Stimulated activated CD8-positive, alpha-beta memory T cell treated with anti-CD3 and anti-CD28 coated beads, Interleukin-15, amount 100 ng/mL, for 1 hour (primary cell): ENCODE results near the gene ANXA5.
"Not testable (repeated sequence)": the region's sequence is repeated elsewhere in the genome, so short reads cannot be mapped to it uniquely, and the experiment has no call there.

Experiments
- DNase-seq: peaks from one replicate; pipeline ENCODE4 v3.0.0-alpha.2; 2020; ENCODE audit warnings: low read depth

Gene ANXA5

DNA sequence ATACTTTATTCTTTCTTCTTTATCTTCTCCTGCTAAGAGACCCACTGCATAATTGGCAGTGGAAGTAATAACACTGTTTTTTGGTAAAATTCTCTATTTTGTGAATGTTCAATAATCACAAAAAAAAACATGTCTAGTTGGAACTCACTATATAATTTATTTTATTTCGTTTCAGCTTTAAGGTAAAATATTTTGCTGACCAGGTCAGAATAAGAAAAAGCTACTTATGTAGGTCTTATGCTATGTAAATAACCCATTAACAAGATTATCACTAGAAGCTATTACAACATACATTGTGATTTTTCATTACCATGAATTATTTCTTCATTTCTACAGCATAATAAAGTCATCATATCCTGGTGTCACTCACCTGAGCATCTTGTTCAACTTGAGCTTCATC, 19.3 kb downstream of the ANXA5 start:
- DNase-seq, result no peak

DNA sequence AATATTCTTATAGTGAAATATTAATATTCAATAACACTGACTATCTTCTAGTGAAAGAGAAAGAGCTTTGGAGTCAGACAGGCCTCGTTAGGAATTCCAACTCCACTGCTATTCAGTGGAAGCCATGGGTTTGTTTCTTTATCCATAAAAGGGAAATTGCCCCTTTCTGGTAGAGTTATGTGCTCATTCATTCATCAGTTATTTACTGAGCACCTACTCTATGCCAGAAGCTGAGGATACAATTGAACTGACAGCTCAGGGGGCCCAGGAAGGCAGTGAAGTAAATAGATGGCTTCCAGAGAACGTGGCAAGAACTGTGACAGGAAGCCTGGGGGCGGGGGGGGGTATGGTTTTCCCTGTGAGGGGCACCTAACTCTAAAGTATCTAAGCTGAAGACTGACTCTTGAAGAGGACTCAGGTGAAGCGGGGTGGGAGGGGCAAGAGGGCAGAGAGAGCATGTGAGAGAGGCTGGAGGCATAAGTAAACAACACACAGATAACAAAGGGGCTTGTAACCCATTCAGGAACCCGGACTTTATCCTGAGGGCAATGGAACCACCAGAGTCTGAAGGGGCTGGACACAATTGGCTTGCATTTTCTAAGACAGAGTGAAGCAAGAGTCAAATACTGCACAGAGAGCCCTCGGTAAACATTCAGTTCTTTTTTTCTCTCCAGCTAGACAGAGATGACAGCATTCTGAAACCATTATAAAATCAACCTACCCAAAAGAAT, 20.3 kb downstream of the ANXA5 start:
- no peak for DNase-seq

DNA sequence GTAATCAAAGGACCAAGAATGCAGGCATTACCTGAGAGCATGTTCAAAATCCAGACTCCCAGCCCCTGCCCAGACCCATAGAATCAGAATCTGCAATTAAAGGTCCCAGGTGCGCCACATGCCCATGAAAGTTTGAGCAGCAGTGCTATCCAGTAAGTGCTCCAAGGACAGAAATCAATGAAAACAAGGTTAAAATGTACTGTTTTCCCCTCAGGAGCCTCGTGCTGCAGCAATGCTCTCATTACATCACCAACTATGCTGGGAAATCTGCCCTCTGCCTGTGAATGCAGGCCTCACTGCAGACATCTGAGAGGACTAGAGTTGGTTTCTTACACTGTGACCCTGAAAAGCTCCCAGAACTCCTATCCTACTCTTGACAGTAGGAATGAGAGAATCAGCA, 21.1 kb downstream of the ANXA5 start:
- DNase-seq, result no peak

DNA sequence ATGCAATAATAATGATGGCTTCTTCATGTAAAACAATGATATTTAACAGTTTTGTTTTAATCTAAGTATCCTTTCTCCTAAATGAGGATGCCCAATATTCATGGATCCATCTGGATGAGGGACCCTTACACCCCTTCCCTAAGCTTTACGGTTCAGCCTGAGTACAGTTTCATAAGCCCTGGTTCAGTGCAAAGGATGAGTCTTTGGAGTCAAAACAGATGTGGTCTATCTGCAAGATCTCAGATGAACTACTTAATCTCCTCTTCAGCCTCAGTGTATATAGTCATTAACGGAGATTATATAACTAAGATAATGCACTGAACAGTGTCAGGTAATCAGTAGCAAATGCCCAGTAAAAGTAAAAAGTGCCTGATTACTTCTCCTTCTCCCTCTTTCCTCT, 22.1 kb downstream of the ANXA5 start:
- no peak for DNase-seq

DNA sequence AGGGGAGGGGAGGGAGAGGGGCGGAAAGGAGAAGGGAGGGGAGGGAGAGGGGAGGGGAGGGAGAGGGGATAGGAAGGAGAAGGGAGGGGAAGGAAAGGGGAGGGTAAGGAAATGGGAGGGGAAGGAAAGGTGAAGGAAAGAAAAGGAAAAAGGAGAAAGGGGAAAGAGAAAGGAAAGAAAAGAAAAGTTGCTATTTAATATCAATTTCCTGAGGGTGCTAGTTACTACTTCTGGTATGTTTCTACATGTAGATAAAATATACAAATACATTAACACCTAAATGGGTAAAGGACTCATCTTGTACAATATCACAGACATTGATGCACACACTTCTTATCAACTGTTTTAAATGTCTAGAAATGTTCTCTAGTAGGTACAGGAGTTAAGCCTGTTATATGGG, 22.6 kb downstream of the ANXA5 start:
- DNase-seq, result no peak

DNA sequence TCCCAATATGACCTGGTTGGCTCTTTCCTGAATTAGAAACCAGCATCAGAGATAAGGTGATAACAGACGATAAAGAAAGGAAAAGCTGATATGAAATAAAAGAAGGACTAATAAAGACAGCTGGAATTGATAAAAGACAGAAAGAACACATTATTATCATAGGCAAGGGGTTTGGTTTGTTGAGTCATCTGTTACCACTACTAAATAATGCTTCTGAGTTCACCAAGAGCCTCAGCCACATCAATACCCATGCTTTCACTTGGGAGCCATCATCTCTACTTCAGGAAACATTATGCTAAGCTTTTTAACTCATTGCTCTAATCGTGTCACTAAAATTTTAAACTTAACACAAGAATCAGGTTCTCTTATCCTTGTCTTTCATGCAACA, 27.6 kb downstream of the ANXA5 start:
- DNase-seq, result no peak

DNA sequence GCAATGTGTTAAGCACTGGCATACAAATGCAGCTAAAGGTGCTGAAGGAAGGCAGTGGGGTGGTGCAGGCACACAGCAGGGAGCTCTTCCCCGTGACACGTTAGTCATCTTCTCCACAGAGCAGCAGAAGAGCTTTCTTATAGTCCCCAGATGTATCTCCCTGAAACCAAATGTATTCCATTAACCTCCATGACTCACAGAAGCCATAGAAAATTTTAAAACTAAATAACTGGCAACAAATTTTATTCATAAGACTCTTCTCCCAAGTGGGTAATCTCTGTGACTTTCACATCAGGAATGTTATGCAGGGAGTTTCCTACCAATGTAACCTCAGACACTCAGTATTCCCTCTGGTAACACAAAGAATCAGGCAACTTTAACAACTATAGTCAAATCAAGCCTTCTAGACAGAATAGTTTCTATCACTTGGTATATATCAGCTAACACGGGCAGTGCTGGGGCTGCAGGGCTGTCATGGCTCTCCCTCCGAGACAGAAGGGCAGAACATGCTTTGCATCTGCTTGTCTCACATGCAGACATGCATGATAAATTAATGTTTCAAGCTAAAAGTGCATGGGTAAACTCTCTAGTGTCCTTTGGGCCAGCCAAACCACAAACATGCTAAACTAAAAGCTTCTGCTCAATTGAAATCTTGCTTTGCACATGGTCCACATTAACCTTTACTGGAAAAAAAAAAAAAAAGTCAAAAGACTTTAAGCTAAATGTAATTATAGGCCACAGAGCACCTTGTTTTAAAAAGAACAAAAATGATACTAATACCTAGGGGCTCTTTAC, 28.2 kb downstream of the ANXA5 start:
- no peak for DNase-seq

DNA sequence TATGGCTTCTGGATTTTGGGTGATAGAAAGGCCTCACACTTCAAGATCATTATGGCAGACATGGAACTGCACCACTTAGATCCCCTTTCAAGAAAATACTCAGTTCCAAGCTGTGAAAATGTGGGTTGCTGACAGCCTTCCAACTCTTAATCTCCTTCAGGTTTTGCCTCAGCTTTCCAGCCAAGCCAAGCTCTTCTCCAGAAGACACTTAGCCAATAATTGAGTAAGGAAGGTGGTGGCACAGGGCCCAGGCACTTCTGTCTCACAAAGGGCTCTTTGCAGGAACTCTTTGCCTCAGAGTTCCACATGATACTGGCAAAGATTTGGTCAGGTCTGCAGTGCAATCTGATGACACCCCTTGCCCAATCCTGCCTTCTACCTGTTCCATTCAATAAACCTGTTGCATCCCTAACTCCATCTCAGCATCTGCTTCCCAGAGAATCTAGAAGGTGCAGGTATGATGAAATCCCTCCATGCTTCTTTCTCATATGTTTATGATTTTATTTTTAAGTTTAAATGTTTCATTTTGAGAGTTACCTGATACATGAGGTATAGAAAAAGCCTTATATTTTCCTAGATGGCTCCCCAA, 30.6 kb downstream of the ANXA5 start:
- DNase-seq, result no peak

DNA sequence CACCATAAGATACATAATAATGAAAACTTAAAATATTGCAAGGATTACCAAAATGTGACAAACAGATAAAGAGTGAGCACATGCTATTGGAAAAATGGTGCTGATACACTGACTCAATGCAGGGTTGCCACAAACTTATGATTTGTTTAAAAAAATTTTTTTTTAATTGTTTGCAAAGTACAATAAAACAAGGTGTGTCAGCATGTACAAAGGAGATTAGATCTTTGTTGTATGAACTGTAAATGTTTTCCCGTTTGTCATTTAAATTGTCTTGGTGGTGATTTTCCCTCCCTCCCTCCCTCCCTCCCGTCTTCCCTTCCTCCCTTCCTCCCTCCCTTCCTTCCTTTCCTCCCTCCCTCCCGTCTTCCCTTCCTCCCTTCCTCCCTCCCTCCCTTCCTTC, 31.4 kb downstream of the ANXA5 start:
- no peak for DNase-seq

DNA sequence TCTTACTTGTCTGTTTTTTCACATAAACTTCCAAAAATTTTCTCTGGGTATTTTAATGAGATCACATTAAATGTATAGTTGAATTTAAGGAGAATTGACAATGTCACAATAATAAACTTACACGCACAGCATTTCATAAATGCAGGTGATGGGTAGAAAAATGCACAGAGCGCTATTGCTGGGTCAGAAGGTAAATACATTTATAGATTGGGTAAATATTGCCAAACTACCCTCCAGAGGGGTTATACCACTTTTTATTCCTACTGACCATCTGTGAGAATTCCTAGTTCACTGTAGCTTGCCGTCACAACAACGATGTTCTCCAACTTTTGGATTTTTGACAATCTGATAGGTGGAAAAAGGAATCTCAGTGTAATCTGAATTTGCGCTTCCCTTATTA, 34.6 kb downstream of the ANXA5 start:
- no peak for DNase-seq

DNA sequence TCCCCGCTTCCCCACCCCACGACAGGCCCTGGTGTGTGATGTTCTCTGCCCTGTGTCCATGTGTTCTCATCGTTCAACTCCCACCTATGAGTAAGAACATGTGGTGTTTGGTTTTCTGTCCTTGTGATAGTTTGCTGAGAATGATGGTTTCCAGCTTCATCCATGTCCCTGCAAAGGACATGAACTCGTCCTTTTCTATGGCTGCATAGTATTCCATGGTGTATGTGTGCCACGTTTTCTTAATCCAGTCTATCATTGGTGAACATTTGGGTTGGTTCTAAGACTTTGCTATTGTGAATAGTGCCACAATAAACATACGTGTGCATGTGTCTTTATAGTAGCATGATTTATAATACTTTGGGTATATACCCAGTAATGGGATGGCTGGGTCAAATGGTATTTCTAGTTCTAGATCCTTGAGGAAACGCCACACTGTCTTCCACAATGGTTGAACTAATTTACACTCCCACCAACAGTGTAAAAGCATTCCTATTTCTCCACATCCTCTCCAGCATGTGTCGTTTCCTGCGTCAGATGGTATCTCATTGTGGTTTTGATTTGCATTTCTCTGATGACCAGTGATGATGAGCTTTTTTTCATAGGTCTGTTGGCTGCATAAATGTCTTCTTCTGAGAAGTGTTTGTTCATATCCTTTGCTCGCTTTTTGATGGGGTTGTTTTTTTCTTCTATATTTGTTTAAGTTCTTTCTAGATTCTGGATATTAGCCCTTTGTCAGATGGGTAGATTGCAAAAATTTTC, 36.4 kb downstream of the ANXA5 start:
- DNase-seq, result not testable (repeated sequence)

DNA sequence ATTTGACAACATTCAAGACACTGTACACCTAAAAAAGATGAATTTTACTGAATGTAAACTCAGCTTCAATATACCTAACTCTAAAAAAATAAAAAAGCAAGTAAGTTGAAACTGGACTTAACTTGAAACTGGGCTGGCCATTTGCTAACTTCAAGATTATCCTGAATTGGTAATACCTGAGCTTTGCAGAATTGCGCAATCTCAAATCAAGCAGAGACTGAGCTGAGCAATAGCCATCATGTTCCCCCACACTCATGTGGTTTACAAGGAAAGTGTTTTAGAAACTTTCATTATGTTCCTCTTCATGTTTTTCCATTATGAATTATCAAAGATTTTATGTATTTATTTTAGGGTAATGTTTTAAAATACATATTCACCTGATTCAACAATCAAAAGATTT, 38.7 kb downstream of the ANXA5 start:
- DNase-seq, result no peak

DNA sequence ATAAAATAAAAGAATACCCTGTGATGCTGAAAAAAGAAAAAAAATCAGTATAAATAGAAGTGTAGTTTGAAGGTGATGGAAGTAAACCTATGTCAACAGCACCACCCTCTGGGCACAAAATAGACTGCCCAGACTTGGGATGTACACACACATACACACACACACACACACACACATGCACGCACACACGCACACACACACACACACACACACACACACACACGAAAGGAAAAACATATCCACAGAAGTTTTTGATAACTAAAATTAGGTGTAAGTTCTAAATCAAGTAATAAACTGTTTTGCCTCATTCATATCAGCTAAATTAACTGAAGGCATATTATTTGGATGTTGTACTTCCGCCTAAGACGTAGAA, 40.5 kb downstream of the ANXA5 start:
- no peak for DNase-seq

DNA sequence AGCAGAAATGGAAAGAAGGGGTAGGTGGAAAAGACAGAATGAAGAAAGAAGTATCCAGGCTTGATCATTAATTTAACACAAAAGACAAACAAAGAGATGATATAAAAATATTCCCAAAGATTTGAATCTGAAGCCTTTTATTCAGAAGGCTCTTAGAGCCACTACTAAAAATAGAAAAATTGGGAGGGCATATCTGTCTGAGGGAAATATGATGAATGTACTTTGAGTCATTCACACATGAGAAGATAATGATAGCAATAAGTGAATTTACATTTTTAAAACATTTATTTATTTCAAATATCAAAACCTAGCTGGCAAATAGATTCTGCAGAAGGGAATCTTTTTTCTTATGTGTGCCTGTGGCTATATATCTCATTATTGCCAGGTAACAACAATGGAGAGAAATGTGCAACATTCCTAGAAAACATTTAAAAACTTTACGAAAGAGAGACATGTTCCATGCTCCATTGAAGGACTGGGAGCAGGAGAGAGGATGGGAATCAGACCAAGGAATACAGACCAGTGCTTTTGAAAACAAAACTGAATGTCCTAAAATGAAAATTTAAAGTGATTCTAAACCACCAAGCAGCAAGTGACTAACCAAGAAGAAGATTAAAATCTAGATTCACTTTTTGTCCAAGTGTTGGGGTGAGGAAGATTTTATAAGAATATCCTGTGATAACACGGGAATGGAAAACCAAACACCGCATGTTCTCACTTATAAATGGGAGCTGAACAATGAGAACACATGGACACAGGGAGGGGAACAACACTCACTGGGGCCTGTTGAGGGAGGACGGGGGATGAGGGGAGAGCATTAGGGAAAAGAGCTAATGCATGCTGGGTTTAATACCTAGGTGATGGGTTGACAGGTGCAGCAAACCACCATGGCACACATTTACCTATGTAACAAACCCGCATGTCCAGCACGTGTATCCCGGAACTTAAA, 41.2 kb downstream of the ANXA5 start:
- DNase-seq, result no peak

DNA sequence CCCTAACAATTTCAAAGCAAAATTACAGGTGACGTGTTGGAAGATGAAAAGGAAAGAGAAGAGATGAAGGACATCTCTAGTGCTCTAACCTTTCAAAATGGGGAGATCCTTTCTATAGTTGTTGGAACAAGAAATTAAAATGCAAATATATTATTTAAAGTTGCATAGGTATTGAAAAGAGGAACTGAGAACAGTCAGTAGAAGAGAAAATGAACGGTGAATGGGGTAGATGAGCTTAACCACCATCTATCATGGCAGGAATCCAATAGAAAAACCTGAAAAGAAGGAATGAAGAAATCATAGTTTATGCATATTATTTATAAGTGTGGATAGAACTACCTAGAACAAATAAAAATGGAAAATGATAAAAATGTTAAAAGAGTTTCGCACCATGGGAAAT, 42.0 kb downstream of the ANXA5 start:
- no peak for DNase-seq

DNA sequence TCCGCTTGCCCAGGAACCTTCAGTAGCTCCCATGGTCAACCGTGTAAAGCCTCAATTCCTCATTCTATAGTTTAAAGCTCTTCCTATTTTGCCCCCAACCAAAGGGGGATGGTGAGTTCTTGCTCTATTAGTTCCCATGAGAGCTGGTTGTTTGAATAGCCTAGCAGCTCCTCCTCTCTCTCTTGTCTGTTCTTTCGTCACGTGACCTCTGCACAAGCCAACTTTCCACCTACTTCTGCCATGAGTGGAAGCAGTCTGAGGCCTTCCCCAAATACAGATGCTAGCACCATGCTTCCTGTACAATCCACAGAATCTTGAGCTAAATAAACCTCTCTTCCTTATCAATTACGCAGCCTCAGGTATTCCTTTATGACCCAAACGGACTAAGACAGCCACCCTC, 42.8 kb downstream of the ANXA5 start:
- no peak for DNase-seq

DNA sequence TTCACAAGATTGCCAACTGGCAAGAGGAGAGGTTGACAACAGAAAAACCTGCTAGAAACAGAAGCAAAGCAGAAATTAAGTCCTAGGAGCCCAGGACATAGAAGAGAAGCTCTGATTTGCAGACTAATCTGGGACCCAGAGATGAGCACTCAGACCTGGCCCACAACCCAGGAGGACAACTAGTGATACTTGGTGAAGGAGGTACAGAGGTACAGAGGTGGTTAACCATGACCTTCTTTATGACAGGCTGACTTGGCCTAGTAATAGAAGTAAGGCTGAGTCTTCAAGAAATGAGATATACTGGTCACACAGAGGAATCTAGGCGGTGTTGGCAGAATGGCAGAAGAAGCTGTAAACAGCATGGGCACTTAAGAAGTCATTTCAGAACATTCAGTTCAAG, 43.6 kb downstream of the ANXA5 start:
- DNase-seq, result no peak

DNA sequence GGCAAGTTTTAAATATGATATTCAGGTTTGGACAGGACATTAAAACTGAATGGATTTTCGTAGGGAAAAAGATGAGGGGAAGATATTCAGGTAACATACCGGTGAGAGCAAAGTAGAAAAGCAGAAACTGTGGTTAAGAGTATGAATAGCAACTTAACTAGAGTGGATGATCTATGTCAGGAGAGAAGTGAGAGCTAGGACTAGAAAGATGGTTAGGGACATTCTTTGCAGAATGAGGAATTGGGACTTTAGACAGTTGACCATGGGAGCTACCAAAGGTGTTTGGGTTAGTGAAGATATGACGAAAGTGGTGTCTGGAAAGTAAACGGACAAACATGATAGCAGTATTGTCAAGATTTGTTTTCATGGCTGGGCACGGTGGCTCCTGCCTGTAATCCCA, 45.2 kb downstream of the ANXA5 start:
- DNase-seq, result no peak

DNA sequence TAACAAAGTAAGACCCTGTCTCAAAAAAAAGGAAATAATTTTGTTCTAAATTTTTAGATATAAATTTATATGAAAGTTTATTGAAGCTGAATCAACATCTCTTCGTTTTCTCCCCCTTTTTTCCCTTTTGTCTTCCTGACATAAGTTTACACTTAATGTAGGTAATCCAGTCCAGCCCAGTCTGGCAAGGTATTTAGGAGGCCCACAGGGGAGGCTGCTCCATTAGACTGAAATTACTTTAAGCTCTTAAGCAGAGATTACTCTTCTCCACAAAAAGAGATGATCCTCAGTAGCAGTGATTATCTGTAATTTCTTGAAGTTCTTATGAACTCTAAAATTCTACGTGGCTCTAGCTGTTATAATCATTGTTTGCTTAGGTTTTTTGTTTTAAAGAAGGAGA, 46.0 kb downstream of the ANXA5 start:
- no peak for DNase-seq

DNA sequence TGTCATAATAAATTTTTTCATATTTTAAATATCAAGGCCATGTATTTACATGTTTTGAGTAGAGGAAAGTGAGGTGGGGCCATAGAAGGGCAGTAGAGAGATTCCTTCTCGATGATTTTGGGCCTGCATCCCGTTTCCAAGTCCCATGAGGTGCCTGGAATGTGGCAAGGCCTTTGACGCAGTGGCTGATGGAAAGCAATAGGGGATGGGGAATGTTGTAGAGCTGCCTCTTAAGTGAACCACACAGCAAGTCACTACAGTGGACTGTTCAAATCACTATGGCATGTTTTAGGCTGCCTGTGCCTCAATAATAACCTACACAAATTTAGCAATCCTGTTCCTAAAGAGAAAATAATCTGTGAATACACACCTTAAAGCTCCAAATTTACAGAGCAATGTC, 48.3 kb downstream of the ANXA5 start:
- no peak for DNase-seq

DNA sequence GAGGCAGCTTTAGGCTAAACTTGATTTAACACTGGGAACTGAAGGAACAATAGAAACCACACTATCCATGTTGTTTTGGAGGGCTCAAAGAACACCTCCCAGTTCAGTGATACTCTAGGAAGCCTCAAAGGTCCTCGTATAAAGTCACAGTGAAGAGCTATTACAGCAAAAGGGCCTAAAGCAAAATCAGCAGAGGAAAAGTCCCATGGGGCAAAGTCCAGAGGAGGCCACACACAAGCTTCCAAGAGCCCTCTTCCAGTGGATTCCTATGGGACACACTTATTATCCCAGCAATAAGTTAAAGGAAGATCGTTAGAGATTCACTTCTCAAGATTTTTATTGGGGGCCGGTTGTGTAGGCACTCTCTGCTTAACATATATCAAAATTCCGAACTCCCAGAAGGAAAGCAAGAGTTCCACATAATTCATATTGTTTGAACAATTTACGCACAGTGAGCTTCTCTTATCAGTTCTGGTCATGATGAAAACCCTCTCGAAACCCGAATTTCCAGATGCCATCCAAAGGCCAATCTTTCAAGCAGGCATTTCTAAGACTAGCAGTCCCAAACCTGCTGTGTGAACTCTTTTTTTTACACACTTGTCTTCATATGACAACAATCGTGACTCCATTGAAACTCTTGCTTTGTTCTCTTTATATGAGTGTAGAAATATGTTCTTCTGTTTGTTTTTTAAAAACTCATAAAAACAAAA, 53.7 kb downstream of the ANXA5 start:
- DNase-seq, result no peak
